Ovary (tissue), 3 donors: ENCODE data around the gene TCL1A.

Source experiments
- CTCF ChIP-seq, 3 donors: fragments of 450-650 bp in 2 of 3; fragments of 200-600 bp in 1 of 3; IDR thresholded peaks; one replicate each; pipeline versions ENCODE4 v1.5.1 to v1.8.0; 2016 to 2022; ENCODE audit warnings: antibody characterized with exemption in 3 of 3, mild to moderate bottlenecking in 1 of 3
- EP300 ChIP-seq: sonication (generic); formaldehyde crosslinking; IDR thresholded peaks from one replicate; pipeline ENCODE4 v1.6.1; 2017; ENCODE audit warnings: antibody characterized with exemption
- POLR2A ChIP-seq: fragments of 450-650 bp; IDR thresholded peaks from one replicate; pipeline ENCODE4 v1.6.1; 2017; ENCODE audit warnings: antibody characterized with exemption, mild to moderate bottlenecking, moderate library complexity
- donor health status: DM: no; HTN: no; CAD: no.

- TF ChIP-seq POLR2A (no peak), CTCF (IDR thresholded peaks at IDR 0.05) (no peak), EP300 (no peak)
Measured at GRCh38 chr14:95741781-95742180, 27.9 kb upstream of the TCL1A start.
